Measurements from ENCODE around the gene KRT20. TPM values are rescaled to one million over a fixed set of nuclear protein-coding genes. Genes with fewer than 3 reads are reported as not detected.

The KRT20 gene
- polyA plus RNA-seq, 1 donor (not counting 4 experiments of a cell fraction or from before 2014, with no cell fraction given): not detected

GRCh38 chr17:40883626-40884334, 1.3 kb downstream of the KRT20 start:
- TF ChIP-seq EZH2 (IDR thresholded peaks at IDR 0.05; ENCODE audit: low read length): no peak
- no peak for TF ChIP-seq CTCF (optimal IDR thresholded peaks at IDR 0.05 in 1 of 3, IDR thresholded peaks at IDR 0.05 in 1 of 3, conservative IDR thresholded peaks at IDR 0.05 in 1 of 3; ENCODE audit: extremely low read depth in 1 of 3, insufficient read depth in 2 of 3, low read length in 3 of 3)
- dilution Hi-C loops (cut with MboI; ENCODE audit: extremely low pct_ligation_motif_present, low sequenced_read_pairs): no loop called here
- FAIRE-seq (no peak), DNase-seq (ENCODE audit: low read depth, low spot score) (no peak)
- Histone ChIP-seq H3K9me3 (ENCODE audit: control insufficient read depth, low read depth, low read length) (no peaks in the 10 kb centered on the region), H3K4me1 (ENCODE audit: control insufficient read depth, extremely low read depth, insufficient read depth, low read length) (no peaks in the 10 kb centered on the region), H3K27me3 (ENCODE audit: control insufficient read depth, extremely low read depth, insufficient read depth, low read length) (no peaks in the 10 kb centered on the region), H3K79me2 (ENCODE audit: control insufficient read depth, insufficient read depth, low read length) (no peaks in the 10 kb centered on the region), H3K9ac (ENCODE audit: control insufficient read depth, extremely low read depth, insufficient read depth, low read length) (no peak overlapping the region), H3K36me3 (ENCODE audit: control insufficient read depth in 2 of 2, extremely low read depth in 1 of 2, insufficient read depth in 2 of 2, low read length in 2 of 2) (no peaks in the 10 kb centered on the region), H4K20me1 (ENCODE audit: control insufficient read depth, extremely low read depth, insufficient read depth, low read length) (no peaks in the 10 kb centered on the region), H3K4me2 (ENCODE audit: control insufficient read depth, extremely low read depth, insufficient read depth, low read depth, low read length) (no peak overlapping the region), H3K9me1 (ENCODE audit: control insufficient read depth, extremely low read depth, insufficient read depth, low read length) (no peaks in the 10 kb centered on the region), H3K27ac (ENCODE audit: control insufficient read depth, insufficient read depth, low read length) (no peak overlapping the region), H3K4me3 (ENCODE audit: control insufficient read depth in 2 of 3, extremely low read depth in 1 of 3, insufficient read depth in 2 of 3, low read depth in 1 of 3, low read length in 3 of 3) (no peak overlapping the region), H2AFZ (ENCODE audit: control insufficient read depth, low read length) (no peak overlapping the region)

GRCh38 chr17:40883031-40883430, 2.0 kb downstream of the KRT20 start:
- dilution Hi-C loops (cut with MboI; ENCODE audit: extremely low pct_ligation_motif_present, low sequenced_read_pairs): no loop called here

More at GRCh38 chr17:40883031-40883430, 2.0 kb downstream of the KRT20 start:
- TF ChIP-seq CTCF (optimal IDR thresholded peaks at IDR 0.05 in 1 of 3, IDR thresholded peaks at IDR 0.05 in 1 of 3, conservative IDR thresholded peaks at IDR 0.05 in 1 of 3; ENCODE audit: extremely low read depth in 1 of 3, insufficient read depth in 2 of 3, low read length in 3 of 3) (no peak), EZH2 (IDR thresholded peaks at IDR 0.05; ENCODE audit: low read length) (no peak)
- no peaks in the 10 kb centered on the region for H4K20me1 ChIP-seq (ENCODE audit: control insufficient read depth, extremely low read depth, insufficient read depth, low read length)
- H3K4me2 ChIP-seq (ENCODE audit: control insufficient read depth, extremely low read depth, insufficient read depth, low read depth, low read length): no peak overlapping the region
- no peaks in the 10 kb centered on the region for H3K9me3 ChIP-seq (ENCODE audit: control insufficient read depth, low read depth, low read length)
- H3K27me3 ChIP-seq (ENCODE audit: control insufficient read depth, extremely low read depth, insufficient read depth, low read length): no peaks in the 10 kb centered on the region
- no peaks in the 10 kb centered on the region for H3K79me2 ChIP-seq (ENCODE audit: control insufficient read depth, insufficient read depth, low read length)
- H3K9ac ChIP-seq (ENCODE audit: control insufficient read depth, extremely low read depth, insufficient read depth, low read length): no peak overlapping the region
- H3K36me3 ChIP-seq (ENCODE audit: control insufficient read depth in 2 of 2, extremely low read depth in 1 of 2, insufficient read depth in 2 of 2, low read length in 2 of 2): no peaks in the 10 kb centered on the region
- FAIRE-seq (no peak), DNase-seq (ENCODE audit: low read depth, low spot score) (no peak)
- no peak overlapping the region for H3K4me3 ChIP-seq (ENCODE audit: control insufficient read depth in 2 of 3, extremely low read depth in 1 of 3, insufficient read depth in 2 of 3, low read depth in 1 of 3, low read length in 3 of 3)
- no peaks in the 10 kb centered on the region for H3K4me1 ChIP-seq (ENCODE audit: control insufficient read depth, extremely low read depth, insufficient read depth, low read length)
- H3K27ac ChIP-seq (ENCODE audit: control insufficient read depth, insufficient read depth, low read length): no peak overlapping the region
- H3K9me1 ChIP-seq (ENCODE audit: control insufficient read depth, extremely low read depth, insufficient read depth, low read length): no peaks in the 10 kb centered on the region
- no peak overlapping the region for H2AFZ ChIP-seq (ENCODE audit: control insufficient read depth, low read length)

Data from keratinocyte (primary cell).